Endothelial cell of umbilical vein (primary cell): Measurements from ENCODE around the gene POLG. TPM values are rescaled to one million over a fixed set of nuclear protein-coding genes. Genes with fewer than 3 reads are reported as not detected.

Experiments used
- BruUV-seq: library from RNA; stranded (reverse); fragments of 400-500 nt; replicated peaks from 2 replicates; lab custom pipeline; 2021; lab: Mats Ljungman, UMichigan
- CTCF ChIA-PET: fragments of 300-600, 350-600 bp; sonication (Branson Sonifier 250); formaldehyde crosslinking; loops from one replicate; lab custom pipeline; 2021; ENCODE audit warnings: antibody characterized with exemption, inconsistent platforms; lab: Charles Lee
- POLR2A ChIA-PET: fragments of 300-600, 350-600 bp; sonication (Branson Sonifier 250); formaldehyde crosslinking; loops from one replicate; lab custom pipeline; 2021; ENCODE audit warnings: antibody characterized with exemption, inconsistent platforms; lab: Charles Lee
- DNase-seq: peaks from one replicate; pipeline ENCODE4 v3.0.0-alpha.2; 2011; ENCODE audit warnings: low read depth, low spot score
- FAIRE-seq: peaks from 2 replicates; lab custom pipeline; 2011; peaks lifted over from hg19 to GRCh38; lab: Jason Lieb, UNC
- H2AFZ ChIP-seq: 2 replicates; pipeline ENCODE4 v1.6.0; 2012; ENCODE audit warnings: low read depth, low read length, control low read depth, inconsistent platforms
- H3K27ac ChIP-seq: 2 replicates; pipeline ENCODE4 v1.5.1; 2011; ENCODE audit warnings: low read depth, mild to moderate bottlenecking, control low read depth, low read length, moderate library complexity; ENCODE audit not compliant: insufficient read depth
- H3K27me3 ChIP-seq, 2 experiments: 2 replicates each; pipeline versions ENCODE4 v1.6.0 to v1.6.1; 2011; ENCODE audit warnings: low read length in 2 of 2, mixed read lengths in 1 of 2; ENCODE audit not compliant: control insufficient read depth in 2 of 2, insufficient read depth in 2 of 2
- H3K36me3 ChIP-seq, 2 experiments: 2 replicates in 1 of 2; 3 replicates in 1 of 2; pipeline ENCODE4 v1.5.1; 2011; ENCODE audit warnings: low read length in 2 of 2, mild to moderate bottlenecking in 1 of 2, moderate library complexity in 1 of 2; ENCODE audit not compliant: control insufficient read depth in 2 of 2, insufficient read depth in 2 of 2; ENCODE audit errors: extremely low read depth in 1 of 2
- H3K4me1 ChIP-seq: 3 replicates; pipeline ENCODE4 v1.5.1; 2011; ENCODE audit warnings: mild to moderate bottlenecking, low read length; ENCODE audit not compliant: control insufficient read depth, insufficient read depth; ENCODE audit errors: extremely low read depth
- H3K4me2 ChIP-seq: 2 replicates; pipeline ENCODE4 v1.6.1; 2011; ENCODE audit warnings: low read length, control low read depth, mixed read lengths; ENCODE audit not compliant: insufficient read depth
- H3K4me3 ChIP-seq, 3 experiments: fragments of 200-600 bp in 1 of 3; sonication (generic), shearing (Covaris generic) in 1 of 3; replicated peaks in 1 of 3; 2 replicates each; pipeline ENCODE4 v1.5.1; 2011 to 2016; ENCODE audit warnings: control low read depth in 3 of 3, low read length in 3 of 3, mild to moderate bottlenecking in 2 of 3, inconsistent platforms in 1 of 3, low read depth in 1 of 3, moderate library complexity in 1 of 3; ENCODE audit not compliant: insufficient read depth in 1 of 3
- H3K79me2 ChIP-seq: 2 replicates; pipeline ENCODE4 v1.6.0; 2012; ENCODE audit warnings: low read length, inconsistent platforms; ENCODE audit not compliant: control insufficient read depth, insufficient read depth
- H3K9ac ChIP-seq: replicated peaks from 2 replicates; pipeline ENCODE3; 2011; ENCODE audit warnings: low read length, control low read depth; ENCODE audit not compliant: insufficient read depth; ENCODE audit errors: extremely low read depth
- H3K9me1 ChIP-seq: replicated peaks from 3 replicates; pipeline ENCODE4 v1.6.0; 2011; ENCODE audit warnings: mild to moderate bottlenecking, low read length; ENCODE audit not compliant: control insufficient read depth, insufficient read depth; ENCODE audit errors: extremely low read depth
- H3K9me3 ChIP-seq: replicated peaks from 2 replicates; pipeline ENCODE4 v1.5.1; 2012; ENCODE audit warnings: low read length, inconsistent platforms; ENCODE audit not compliant: control insufficient read depth, insufficient read depth
- H4K20me1 ChIP-seq: replicated peaks from 2 replicates; pipeline ENCODE3; 2011; ENCODE audit warnings: mild to moderate bottlenecking, low read length; ENCODE audit not compliant: control insufficient read depth, insufficient read depth; ENCODE audit errors: extremely low read depth
- EZH2 ChIP-seq: IDR thresholded peaks from 2 replicates; pipeline ENCODE4 v1.6.1; 2012; ENCODE audit warnings: borderline replicate concordance, low read depth, mild to moderate bottlenecking, moderate library complexity, low read length, inconsistent platforms; ENCODE audit not compliant: severe bottlenecking
- FOS ChIP-seq: IDR thresholded peaks from 2 replicates; pipeline ENCODE4 v1.6.1; 2011; ENCODE audit warnings: mild to moderate bottlenecking, low read length, moderate library complexity, borderline replicate concordance; ENCODE audit not compliant: insufficient read depth
- JUN ChIP-seq: IDR thresholded peaks from 2 replicates; pipeline ENCODE4 v1.6.1; 2011; ENCODE audit warnings: borderline replicate concordance, low read depth; ENCODE audit not compliant: insufficient read length, insufficient read depth
- MYC ChIP-seq: IDR thresholded peaks from one replicate; pipeline ENCODE4 v1.6.1; 2011; ENCODE audit warnings: mild to moderate bottlenecking, low read depth, low read length
- POLR2AphosphoS5 ChIP-seq: IDR thresholded peaks from 2 replicates; pipeline ENCODE4 v1.6.1; 2012; ENCODE audit warnings: low read depth, mild to moderate bottlenecking, control low read depth, low read length, moderate library complexity; ENCODE audit not compliant: insufficient read depth
- dilution Hi-C: fragments of 300-500 bp; cut with MboI; formaldehyde crosslinking; loops from one replicate; pipeline ENCODE4 v1.15.0; 2019; ENCODE audit warnings: low sequenced_read_pairs; ENCODE audit not compliant: extremely low pct_ligation_motif_present
- intact Hi-C: fragments of 100-400 bp; cut with micrococcal nuclease; formaldehyde crosslinking; loops from one replicate; pipeline ENCODE4 v1.10.0; 2022
- polyA plus RNA-seq, 4 experiments: library from polyadenylated mRNA; depleted of rRNA in 3 of 4; stranded (reverse) in 3 of 4; unstranded in 1 of 4; fragments of >200 nt; gene quantifications; 2 replicates each; pipeline versions ENCODE4 v1.2.1 to v1.2.3, GENCODE V29; 2011 to 2012; ENCODE audit warnings: missing spikeins in 1 of 4
- total RNA-seq: library from RNA; stranded (reverse); gene quantifications from 2 replicates; pipeline ENCODE4 v1.2.3, GENCODE V29; 2021
- TF ChIP-seq, protein P1 (sequence below): IDR thresholded peaks from 2 replicates; pipeline ENCODE4 v1.6.1; 2011; ENCODE audit not compliant: insufficient read depth, insufficient read length

POLG gene
- total and polyA plus RNA-seq, 2 donors (not counting 3 experiments of a cell fraction or from before 2014, with no cell fraction given): 36.6 to 77.7 TPM

DNA sequence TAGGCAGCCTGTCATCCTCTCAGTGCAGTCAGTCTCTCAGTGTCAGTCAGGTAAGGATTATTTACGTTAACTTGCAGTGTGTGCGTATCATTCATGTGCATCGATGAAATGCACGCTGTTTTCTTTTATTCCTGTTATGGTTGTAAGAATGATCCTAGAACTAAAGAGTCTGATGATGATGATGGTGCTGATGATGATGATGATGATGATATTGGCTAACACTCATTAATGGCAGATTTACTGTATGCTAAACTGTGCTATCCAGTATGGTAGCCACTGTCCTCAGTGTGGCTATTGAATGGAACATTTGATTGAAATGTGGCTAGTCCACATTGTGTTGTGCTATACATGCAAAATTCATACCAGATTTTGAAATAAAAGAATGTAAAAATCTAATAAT lies 51.4 kb downstream of the POLG start:
- DNase-seq (no peak), FAIRE-seq (no peak)
- Histone ChIP-seq H2AFZ (no peak overlapping the region), H3K27me3 (no peaks in the 10 kb centered on the region), H3K4me1 (no peaks in the 10 kb centered on the region), H3K27ac (no peak overlapping the region), H4K20me1 (no peaks in the 10 kb centered on the region), H3K79me2 (no peaks in the 10 kb centered on the region), H3K4me3 (no peak overlapping the region), H3K9me3 (no peaks in the 10 kb centered on the region), H3K9ac (no peak overlapping the region), H3K36me3 (peaks cover 0 to 8% of the 10 kb centered on the region in 2 experiments), H3K4me2 (no peak overlapping the region), H3K9me1 (no peaks in the 10 kb centered on the region)
- intact Hi-C loops (no loop called here), dilution Hi-C loops (no loop called here)
- TF ChIP-seq EZH2 (no peak), JUN (no peak), POLR2AphosphoS5 (no peak), MYC (no peak), FOS (no peak)
- no TSS peak for BruUV-seq
- CTCF ChIA-PET: interaction anchor here (1.1 kb wide), 1 partner anchor 13 kb away, joined by 3 read pairs; no protein-coding TSS in a partner anchor
- POLR2A ChIA-PET: no interaction called here

DNA sequence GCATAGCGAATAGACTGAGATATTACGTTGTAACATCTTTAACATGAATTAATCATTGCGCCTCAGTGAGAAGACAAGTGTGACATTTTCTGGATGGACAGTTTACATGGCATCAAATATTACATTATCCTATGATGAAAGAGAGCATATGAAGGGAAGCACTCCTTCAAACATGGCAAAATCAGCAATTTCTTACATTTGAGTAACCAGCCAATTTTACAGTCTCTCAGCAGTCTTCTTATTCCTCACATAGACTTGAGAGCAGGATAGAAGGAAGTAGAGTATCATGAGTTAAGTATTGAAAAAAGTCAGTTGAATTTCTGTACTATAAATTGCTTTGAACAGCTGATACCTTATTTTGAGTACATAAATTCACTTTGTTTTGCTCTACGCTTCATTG lies 52.0 kb downstream of the POLG start:
- no peak for FAIRE-seq
- BruUV-seq: no TSS peak

More for the DNA sequence above, 52.0 kb downstream of the POLG start:
- DNase-seq: no peak
- ChIA-PET CTCF (interaction anchor here (1.1 kb wide), 1 partner anchor 12 kb away, joined by 3 read pairs; no protein-coding TSS in a partner anchor), POLR2A (no interaction called here)
- Histone ChIP-seq H3K9ac (no peak overlapping the region), H3K4me3 (no peak overlapping the region), H2AFZ (no peak overlapping the region), H3K27ac (no peak overlapping the region), H3K4me1 (no peaks in the 10 kb centered on the region), H3K36me3 (peaks cover 0 to 8% of the 10 kb centered on the region in 2 experiments), H3K27me3 (no peaks in the 10 kb centered on the region), H3K9me3 (no peaks in the 10 kb centered on the region), H3K79me2 (no peaks in the 10 kb centered on the region), H4K20me1 (no peaks in the 10 kb centered on the region), H3K9me1 (no peaks in the 10 kb centered on the region), H3K4me2 (no peak overlapping the region)
- TF ChIP-seq JUN (no peak), POLR2AphosphoS5 (no peak)
- TF ChIP-seq, protein P1, sequence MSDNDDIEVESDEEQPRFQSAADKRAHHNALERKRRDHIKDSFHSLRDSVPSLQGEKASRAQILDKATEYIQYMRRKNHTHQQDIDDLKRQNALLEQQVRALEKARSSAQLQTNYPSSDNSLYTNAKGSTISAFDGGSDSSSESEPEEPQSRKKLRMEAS: no peak
- intact Hi-C loops: no loop called here
- dilution Hi-C loops: no loop called here
